ENCODE measurements around the gene BLZF1. TPM values are rescaled to one million over a fixed set of nuclear protein-coding genes. Genes with fewer than 3 reads are reported as not detected.

The BLZF1 gene
- total and polyA plus RNA-seq, 2 of the 8 experiments (the other 6 are each of a cell fraction or from before 2014, with no cell fraction given) = 1.8 to 10.3 TPM

DNA sequence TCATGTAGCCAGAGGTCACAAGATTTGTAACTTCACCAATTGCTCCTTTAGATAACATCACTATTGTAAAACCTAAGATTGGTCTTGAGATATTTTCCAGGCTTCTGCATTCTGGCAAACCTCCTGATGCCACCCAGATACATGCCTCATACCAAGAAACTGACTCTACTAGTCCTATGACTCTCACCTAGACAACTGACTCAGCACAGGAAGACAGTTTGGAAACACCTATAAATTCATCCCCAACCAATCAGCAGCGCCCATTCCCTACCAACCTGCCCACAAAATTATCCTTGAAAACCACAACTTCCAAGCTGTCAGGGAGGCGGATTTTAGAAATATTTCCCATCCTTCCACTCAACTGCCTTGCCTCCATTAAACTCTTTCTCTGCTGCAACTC is 3.0 kb upstream of the BLZF1 start:
- Histone ChIP-seq H3K56ac (replicated peaks; ENCODE audit: insufficient read length, low read depth, low read length) (no peak overlapping the region), H2BK20ac (ENCODE audit: low read length) (no peak overlapping the region), H3K36me3 (ENCODE audit: control insufficient read depth in 2 of 4, insufficient read depth in 4 of 4, low read length in 3 of 4) (peaks cover 0 to 3% (median 0%) of the 10 kb centered on the region in 4 experiments; a peak in 1 of 8 replicates), H3K4me2 (ENCODE audit: insufficient read depth in 1 of 2, low read depth in 2 of 2, low read length in 2 of 2) (no peak overlapping the region), H3K23me2 (ENCODE audit: low read depth, low read length) (peaks cover 7% of the 10 kb centered on the region), H2AFZ (ENCODE audit: low read length) (no peak overlapping the region), H2AK5ac (ENCODE audit: low read depth, low read length) (no peak overlapping the region), H3K79me2 (ENCODE audit: control insufficient read depth in 1 of 2, insufficient read depth in 2 of 2, low read length in 2 of 2) (peaks cover 0 to 14% of the 10 kb centered on the region in 2 experiments; a peak in 2 of 4 replicates), H3K23ac (ENCODE audit: insufficient read length) (no peak overlapping the region), H3K27me3 (replicated peaks in 1 of 4; ENCODE audit: control insufficient read depth in 3 of 4, extremely low read depth in 1 of 4, insufficient read depth in 3 of 4, low read length in 3 of 4) (no peaks in the 10 kb centered on the region), H2BK5ac (ENCODE audit: low read depth, low read length) (no peak overlapping the region), H2BK15ac (ENCODE audit: low read length) (no peak overlapping the region), H2BK120ac (replicated peaks; ENCODE audit: low read depth, low read length) (no peak overlapping the region), H3K4ac (replicated peaks; ENCODE audit: insufficient read length, low read depth, low read length) (no peak overlapping the region), H3K4me3 (ENCODE audit: extremely low read depth in 1 of 4, insufficient read depth in 2 of 4, low read depth in 3 of 4, low read length in 4 of 4) (no peak overlapping the region), H3K79me1 (ENCODE audit: low read depth, low read length) (no peaks in the 10 kb centered on the region), H3K18ac (ENCODE audit: extremely low read depth, low read length) (no peak overlapping the region), H3K9me3 (ENCODE audit: insufficient read depth in 2 of 2, low read depth in 1 of 2, low read length in 1 of 2) (peaks cover 0 to 3% of the 10 kb centered on the region in 2 experiments; a peak in 1 of 4 replicates), H3K4me1 (replicated peaks in 1 of 4; ENCODE audit: control insufficient read depth in 3 of 4, insufficient read depth in 4 of 4, low read length in 3 of 4) (no peaks in the 10 kb centered on the region; a peak in 1 of 7 replicates), H3K14ac (ENCODE audit: insufficient read length) (no peak overlapping the region), H3K9ac (replicated peaks in 1 of 4; ENCODE audit: extremely low read depth in 1 of 4, low read depth in 3 of 4, low read length in 3 of 4) (no peak overlapping the region), H4K5ac (ENCODE audit: insufficient read length, low read depth, low read length) (no peak overlapping the region), H4K91ac (replicated peaks; ENCODE audit: insufficient read length, low read length) (no peak overlapping the region), H4K20me1 (replicated peaks in 1 of 2; ENCODE audit: control insufficient read depth in 1 of 2, insufficient read depth in 2 of 2, low read length in 2 of 2) (no peaks in the 10 kb centered on the region), H4K8ac (ENCODE audit: extremely low read depth, insufficient read depth, low read length) (no peak overlapping the region), H3K27ac (ENCODE audit: low read depth, low read length) (no peak overlapping the region), H2BK12ac (ENCODE audit: low read depth, low read length) (no peak overlapping the region)
- POLR2A ChIA-PET (ENCODE audit: partially characterized antibody) = no interaction called here
- 97% methylated on average over 2 of the region's 2 CpGs; no CpG with 5 or more reads in 1 of the 2 experiments for WGBS, 2 experiments (ENCODE audit: extremely low coverage in 1 of 2, insufficient coverage in 1 of 2, insufficient read length in 1 of 2, insufficient replicate concordance in 2 of 2, low coverage in 1 of 2, low lambda C conversion rate in 2 of 2, missing lambda C conversion rate in 1 of 2)
- FAIRE-seq (no peak), DNase-seq (ENCODE audit: low read depth in 1 of 2, low spot score in 2 of 2) (no peak)
- CTCF ChIA-PET (ENCODE audit: partially characterized antibody) = interaction anchor here (0.8 to 1.4 kb wide), 2 partner anchors 16 to 762 kb away, joined by 4 read pairs; no protein-coding TSS in a partner anchor
- TF ChIP-seq RAD21 (IDR thresholded peaks at IDR 0.05 in 1 of 2, conservative IDR thresholded peaks at IDR 0.05 in 1 of 2; ENCODE audit: low read depth in 2 of 2, low read length in 2 of 2) (no peak), SIX5 (IDR thresholded peaks at IDR 0.05; ENCODE audit: low read depth, low read length) (no peak), CBX8 (IDR thresholded peaks at IDR 0.05; ENCODE audit: borderline replicate concordance, low read depth, low read length) (no peak), EZH2 (IDR thresholded peaks at IDR 0.05; ENCODE audit: low read depth, low read length, severe bottlenecking) (no peak), RBBP5 (IDR thresholded peaks at IDR 0.05; ENCODE audit: borderline replicate concordance, low read depth, low read length) (no peak), POLR2AphosphoS5 (IDR thresholded peaks at IDR 0.05; ENCODE audit: low read depth, low read length) (no peak), RNF2 (IDR thresholded peaks at IDR 0.05; ENCODE audit: borderline replicate concordance, low read depth, low read length, missing control alignments, poor library complexity, severe bottlenecking) (no peak), MAFK (IDR thresholded peaks at IDR 0.05; ENCODE audit: low read depth, low read length) (no peak), GTF2F1 (IDR thresholded peaks at IDR 0.05; ENCODE audit: borderline replicate concordance, low read depth, low read length) (no peak), TBP (IDR thresholded peaks at IDR 0.05; ENCODE audit: low read depth, low read length) (no peak), TAF1 (IDR thresholded peaks at IDR 0.05; ENCODE audit: low read depth, low read length) (no peak)
- TF ChIP-seq, protein P1, sequence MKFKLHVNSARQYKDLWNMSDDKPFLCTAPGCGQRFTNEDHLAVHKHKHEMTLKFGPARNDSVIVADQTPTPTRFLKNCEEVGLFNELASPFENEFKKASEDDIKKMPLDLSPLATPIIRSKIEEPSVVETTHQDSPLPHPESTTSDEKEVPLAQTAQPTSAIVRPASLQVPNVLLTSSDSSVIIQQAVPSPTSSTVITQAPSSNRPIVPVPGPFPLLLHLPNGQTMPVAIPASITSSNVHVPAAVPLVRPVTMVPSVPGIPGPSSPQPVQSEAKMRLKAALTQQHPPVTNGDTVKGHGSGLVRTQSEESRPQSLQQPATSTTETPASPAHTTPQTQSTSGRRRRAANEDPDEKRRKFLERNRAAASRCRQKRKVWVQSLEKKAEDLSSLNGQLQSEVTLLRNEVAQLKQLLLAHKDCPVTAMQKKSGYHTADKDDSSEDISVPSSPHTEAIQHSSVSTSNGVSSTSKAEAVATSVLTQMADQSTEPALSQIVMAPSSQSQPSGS (IDR thresholded peaks at IDR 0.05; ENCODE audit: low read length) = no peak
